ENCODE measurements around the gene SPI1.

DNA sequence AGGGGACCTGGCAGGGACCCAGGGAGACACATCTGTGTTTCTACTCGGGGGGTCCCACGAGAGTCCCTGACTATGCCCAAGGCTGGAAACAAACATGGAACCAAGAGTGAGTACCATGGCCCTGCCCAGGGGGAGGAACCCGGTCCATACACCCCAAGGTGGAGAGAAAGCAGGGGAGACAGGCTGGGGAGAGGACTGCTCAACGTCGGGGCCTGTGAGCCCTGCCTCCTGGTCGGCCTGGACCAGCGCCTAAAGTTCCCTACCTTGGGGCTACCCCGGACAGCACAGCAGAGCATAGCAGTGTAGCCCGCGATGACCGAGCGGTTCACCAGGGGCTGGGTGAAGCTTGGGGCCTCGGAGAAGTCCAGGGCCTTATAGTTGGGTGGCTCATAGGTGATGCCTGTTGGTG is 46.0 kb downstream of the SPI1 start:
- TF ChIP-seq CTCF (IDR thresholded peaks at IDR 0.05; ENCODE audit: poor library complexity) (no peak), EZH2 (IDR thresholded peaks at IDR 0.05; ENCODE audit: borderline replicate concordance) (no peak)
